GM23338 (cell line): ENCODE data around the gene C4orf17.

Experiments used
- CREB1 ChIP-seq: fragments of 250-450 bp; sonication (Bioruptor Pico); IDR thresholded peaks from 2 replicates; pipeline ENCODE4 v1.5.0; 2020; ENCODE audit warnings: low read depth, mild to moderate bottlenecking, moderate library complexity
- EZH2 ChIP-seq: fragments of 200-600 bp; sonication (generic); IDR thresholded peaks from one replicate; pipeline ENCODE4 v1.8.0; 2017; ENCODE audit warnings: antibody characterized with exemption, mild to moderate bottlenecking, low read depth; ENCODE audit not compliant: unreplicated experiment
- EZH2phosphoT487 ChIP-seq: fragments of 200-600 bp; sonication (generic); IDR thresholded peaks from one replicate; pipeline ENCODE4 v1.8.1; 2018; ENCODE audit warnings: antibody characterized with exemption; ENCODE audit not compliant: unreplicated experiment
- POLR2AphosphoS5 ChIP-seq: IDR thresholded peaks from 2 replicates; pipeline ENCODE4 v1.6.1; 2016; ENCODE audit warnings: antibody characterized with exemption, low read depth
- TF ChIP-seq, protein P1 (sequence below), 2 experiments: fragments of 200-600 bp in 1 of 2; sonication (generic) in 1 of 2; conservative IDR thresholded peaks; 2 replicates each; pipeline versions ENCODE4 v1.5.1 to v1.6.1; 2016 to 2017; ENCODE audit warnings: antibody characterized with exemption in 2 of 2, low read depth in 2 of 2, mild to moderate bottlenecking in 2 of 2, moderate library complexity in 1 of 2
- TF ChIP-seq, protein P2 (sequence below): IDR thresholded peaks from one replicate; pipeline ENCODE4 v1.6.1; 2018; ENCODE audit warnings: antibody characterized with exemption; ENCODE audit not compliant: unreplicated experiment

DNA sequence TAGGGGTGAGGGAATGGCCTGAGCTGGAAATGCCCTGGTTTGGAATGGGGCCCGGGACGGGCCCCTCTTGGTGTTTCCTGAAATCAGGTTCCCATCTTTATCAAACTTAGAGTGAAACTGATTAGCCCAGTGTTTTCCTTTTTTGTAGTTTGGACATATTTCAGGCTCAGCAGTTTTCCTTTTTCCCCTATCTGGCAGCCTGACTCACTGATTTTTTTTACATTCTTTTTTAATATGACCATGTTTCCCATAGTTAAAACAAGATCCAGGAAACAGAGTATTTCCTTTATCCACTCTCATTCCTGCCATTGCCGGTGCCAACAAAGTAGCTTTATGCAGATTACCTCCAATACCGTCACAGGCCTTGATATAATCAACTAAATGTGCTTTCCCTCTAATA is 20.5 kb upstream of the C4orf17 start:
- TF ChIP-seq, protein P1, sequence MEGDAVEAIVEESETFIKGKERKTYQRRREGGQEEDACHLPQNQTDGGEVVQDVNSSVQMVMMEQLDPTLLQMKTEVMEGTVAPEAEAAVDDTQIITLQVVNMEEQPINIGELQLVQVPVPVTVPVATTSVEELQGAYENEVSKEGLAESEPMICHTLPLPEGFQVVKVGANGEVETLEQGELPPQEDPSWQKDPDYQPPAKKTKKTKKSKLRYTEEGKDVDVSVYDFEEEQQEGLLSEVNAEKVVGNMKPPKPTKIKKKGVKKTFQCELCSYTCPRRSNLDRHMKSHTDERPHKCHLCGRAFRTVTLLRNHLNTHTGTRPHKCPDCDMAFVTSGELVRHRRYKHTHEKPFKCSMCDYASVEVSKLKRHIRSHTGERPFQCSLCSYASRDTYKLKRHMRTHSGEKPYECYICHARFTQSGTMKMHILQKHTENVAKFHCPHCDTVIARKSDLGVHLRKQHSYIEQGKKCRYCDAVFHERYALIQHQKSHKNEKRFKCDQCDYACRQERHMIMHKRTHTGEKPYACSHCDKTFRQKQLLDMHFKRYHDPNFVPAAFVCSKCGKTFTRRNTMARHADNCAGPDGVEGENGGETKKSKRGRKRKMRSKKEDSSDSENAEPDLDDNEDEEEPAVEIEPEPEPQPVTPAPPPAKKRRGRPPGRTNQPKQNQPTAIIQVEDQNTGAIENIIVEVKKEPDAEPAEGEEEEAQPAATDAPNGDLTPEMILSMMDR (conservative IDR thresholded peaks at IDR 0.05; ENCODE audit: low read depth in 2 of 2) = no peak
- no peak for TF ChIP-seq POLR2AphosphoS5
- TF ChIP-seq CREB1 (CRISPR knock-in tag) = no peak
- TF ChIP-seq EZH2 = no peak
- no peak for TF ChIP-seq EZH2phosphoT487
- TF ChIP-seq, protein P2, sequence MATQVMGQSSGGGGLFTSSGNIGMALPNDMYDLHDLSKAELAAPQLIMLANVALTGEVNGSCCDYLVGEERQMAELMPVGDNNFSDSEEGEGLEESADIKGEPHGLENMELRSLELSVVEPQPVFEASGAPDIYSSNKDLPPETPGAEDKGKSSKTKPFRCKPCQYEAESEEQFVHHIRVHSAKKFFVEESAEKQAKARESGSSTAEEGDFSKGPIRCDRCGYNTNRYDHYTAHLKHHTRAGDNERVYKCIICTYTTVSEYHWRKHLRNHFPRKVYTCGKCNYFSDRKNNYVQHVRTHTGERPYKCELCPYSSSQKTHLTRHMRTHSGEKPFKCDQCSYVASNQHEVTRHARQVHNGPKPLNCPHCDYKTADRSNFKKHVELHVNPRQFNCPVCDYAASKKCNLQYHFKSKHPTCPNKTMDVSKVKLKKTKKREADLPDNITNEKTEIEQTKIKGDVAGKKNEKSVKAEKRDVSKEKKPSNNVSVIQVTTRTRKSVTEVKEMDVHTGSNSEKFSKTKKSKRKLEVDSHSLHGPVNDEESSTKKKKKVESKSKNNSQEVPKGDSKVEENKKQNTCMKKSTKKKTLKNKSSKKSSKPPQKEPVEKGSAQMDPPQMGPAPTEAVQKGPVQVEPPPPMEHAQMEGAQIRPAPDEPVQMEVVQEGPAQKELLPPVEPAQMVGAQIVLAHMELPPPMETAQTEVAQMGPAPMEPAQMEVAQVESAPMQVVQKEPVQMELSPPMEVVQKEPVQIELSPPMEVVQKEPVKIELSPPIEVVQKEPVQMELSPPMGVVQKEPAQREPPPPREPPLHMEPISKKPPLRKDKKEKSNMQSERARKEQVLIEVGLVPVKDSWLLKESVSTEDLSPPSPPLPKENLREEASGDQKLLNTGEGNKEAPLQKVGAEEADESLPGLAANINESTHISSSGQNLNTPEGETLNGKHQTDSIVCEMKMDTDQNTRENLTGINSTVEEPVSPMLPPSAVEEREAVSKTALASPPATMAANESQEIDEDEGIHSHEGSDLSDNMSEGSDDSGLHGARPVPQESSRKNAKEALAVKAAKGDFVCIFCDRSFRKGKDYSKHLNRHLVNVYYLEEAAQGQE = no peak
